Activated naive CD8-positive, alpha-beta T cell treated with anti-CD3 and anti-CD28 coated beads for 36 hours (primary cell): ENCODE measurements around the gene ANKRD52. TPM values are rescaled to one million over a fixed set of nuclear protein-coding genes. Genes with fewer than 3 reads are reported as not detected.

Experiments
- DNase-seq: peaks from one replicate; pipeline ENCODE4 v3.0.0; 2021
- H3K27ac Mint-ChIP-seq: one replicate; pipeline ENCODE4 v1.8.0; 2022; ENCODE audit warnings: mild to moderate bottlenecking, moderate library complexity, mixed read lengths
- H3K27me3 Mint-ChIP-seq: one replicate; pipeline ENCODE4 v1.8.0; 2022; ENCODE audit warnings: mild to moderate bottlenecking, mixed read lengths
- H3K36me3 Mint-ChIP-seq: one replicate; pipeline ENCODE4 v1.8.0; 2021; ENCODE audit warnings: mild to moderate bottlenecking, mixed read lengths
- H3K4me1 Mint-ChIP-seq: one replicate; pipeline ENCODE4 v1.8.0; 2021; ENCODE audit warnings: mixed read lengths
- H3K4me3 Mint-ChIP-seq: one replicate; pipeline ENCODE4 v1.8.0; 2022; ENCODE audit warnings: mild to moderate bottlenecking, moderate library complexity, mixed read lengths
- H3K9me3 Mint-ChIP-seq: one replicate; pipeline ENCODE4 v1.8.0; 2022; ENCODE audit warnings: mixed read lengths
- total RNA-seq, 2 experiments: library from RNA; stranded (reverse); gene quantifications; one replicate each; pipeline ENCODE4 v1.2.3, GENCODE V29; 2021

ANKRD52 gene
- total RNA-seq, 2 experiments from 2014 or later, result 41.9 to 47.0 TPM

- no peaks in the 10 kb centered on the region for H3K9me3 Mint-ChIP-seq
- H3K4me1 Mint-ChIP-seq, result no peaks in the 10 kb centered on the region
- H3K4me3 Mint-ChIP-seq, result no peak overlapping the region
- H3K36me3 Mint-ChIP-seq, result peaks cover 1% of the 10 kb centered on the region
- no peak for DNase-seq
- H3K27ac Mint-ChIP-seq, result no peak overlapping the region
- H3K27me3 Mint-ChIP-seq, result no peaks in the 10 kb centered on the region
Measured at GRCh38 chr12:56237552-56237951, 20.6 kb downstream of the ANKRD52 start.

DNA sequence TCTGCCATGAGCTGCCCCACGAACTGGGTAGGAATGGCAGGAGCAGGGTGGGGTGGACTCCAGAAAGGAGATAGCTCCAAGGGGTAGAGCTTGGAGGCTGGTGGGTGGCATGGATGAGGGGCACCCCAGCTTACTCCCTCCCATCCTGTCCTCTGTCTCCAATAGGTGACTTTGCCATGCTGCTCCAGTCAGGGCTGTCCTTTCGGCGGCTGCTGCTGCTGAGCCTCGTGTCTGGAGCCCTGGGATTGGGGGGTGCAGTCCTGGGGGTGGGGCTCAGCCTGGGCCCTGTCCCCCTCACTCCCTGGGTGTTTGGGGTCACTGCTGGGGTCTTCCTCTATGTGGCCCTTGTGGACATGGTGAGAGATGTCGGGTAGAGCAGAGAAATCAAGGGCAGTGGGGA, 21.2 kb downstream of the ANKRD52 start:
- no peak overlapping the region for H3K4me3 Mint-ChIP-seq
- H3K36me3 Mint-ChIP-seq, result peaks cover 1% of the 10 kb centered on the region
- H3K27ac Mint-ChIP-seq, result no peak overlapping the region
- H3K4me1 Mint-ChIP-seq, result no peaks in the 10 kb centered on the region
- DNase-seq, result no peak
- H3K27me3 Mint-ChIP-seq, result no peaks in the 10 kb centered on the region
- no peaks in the 10 kb centered on the region for H3K9me3 Mint-ChIP-seq

DNA sequence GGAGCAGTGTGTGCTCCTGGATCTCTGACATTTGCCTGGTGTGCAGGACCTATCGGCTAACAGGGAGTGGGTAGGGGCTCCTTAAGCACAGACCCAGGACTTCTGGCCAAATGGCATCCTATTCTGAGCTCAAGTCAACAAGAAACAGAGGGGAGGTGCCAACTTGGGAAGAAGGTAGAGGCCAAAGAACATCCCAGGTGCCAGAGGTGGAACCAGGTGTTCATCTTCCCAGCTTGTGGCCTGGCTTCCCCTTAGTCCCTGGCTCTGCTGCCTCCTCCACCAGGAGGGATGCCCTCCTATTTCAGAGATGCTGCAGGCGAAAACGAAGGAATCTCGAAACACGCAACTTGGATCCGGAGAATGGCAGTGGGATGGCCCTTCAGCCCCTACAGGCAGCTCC, 22.1 kb downstream of the ANKRD52 start:
- Mint-ChIP-seq H3K36me3 (no peaks in the 10 kb centered on the region), H3K9me3 (no peaks in the 10 kb centered on the region), H3K4me1 (no peaks in the 10 kb centered on the region), H3K27me3 (no peaks in the 10 kb centered on the region), H3K4me3 (no peak overlapping the region), H3K27ac (no peak overlapping the region)
- no peak for DNase-seq

- DNase-seq, result no peak
- Mint-ChIP-seq H3K27me3 (no peaks in the 10 kb centered on the region), H3K27ac (no peak overlapping the region), H3K36me3 (no peaks in the 10 kb centered on the region), H3K4me1 (no peaks in the 10 kb centered on the region), H3K4me3 (no peak overlapping the region), H3K9me3 (no peaks in the 10 kb centered on the region)
Measured at GRCh38 chr12:56234746-56235436, 23.3 kb downstream of the ANKRD52 start.

- Mint-ChIP-seq H3K27ac (no peak overlapping the region), H3K36me3 (peaks cover 4% of the 10 kb centered on the region), H3K4me3 (no peak overlapping the region), H3K9me3 (no peaks in the 10 kb centered on the region), H3K4me1 (no peaks in the 10 kb centered on the region), H3K27me3 (no peaks in the 10 kb centered on the region)
- DNase-seq, result no peak
Measured at GRCh38 chr12:56231184-56231582, 27.0 kb downstream of the ANKRD52 start.

- H3K27me3 Mint-ChIP-seq, result no peaks in the 10 kb centered on the region
- H3K9me3 Mint-ChIP-seq, result no peaks in the 10 kb centered on the region
- H3K36me3 Mint-ChIP-seq, result peaks cover 7% of the 10 kb centered on the region
- no peak for DNase-seq
- H3K4me1 Mint-ChIP-seq, result peaks cover 1% of the 10 kb centered on the region
- H3K27ac Mint-ChIP-seq, result no peak overlapping the region
- no peak overlapping the region for H3K4me3 Mint-ChIP-seq
Measured at GRCh38 chr12:56230432-56231183, 27.6 kb downstream of the ANKRD52 start.

GRCh38 chr12:56229916-56230431, 28.2 kb downstream of the ANKRD52 start, which contains the start of gene SLC39A5:
Gene SLC39A5 (plus strand): TSS chr12:56230051. CDS start chr12:56231275, 1,224 bp downstream.
- no peak within 1 kb of the TSS for H3K4me3 Mint-ChIP-seq
- peaks cover 7% of the 10 kb centered on the region for H3K4me1 Mint-ChIP-seq
- no peaks in the 10 kb centered on the region for H3K27me3 Mint-ChIP-seq
- H3K36me3 Mint-ChIP-seq, result peaks cover 14% of the 10 kb centered on the region
- H3K27ac Mint-ChIP-seq, result no peak within 1 kb of the TSS
- no peaks in the 10 kb centered on the region for H3K9me3 Mint-ChIP-seq
- no peak for DNase-seq

- Mint-ChIP-seq H3K4me1 (peaks cover 9% of the 10 kb centered on the region), H3K9me3 (no peaks in the 10 kb centered on the region), H3K36me3 (peaks cover 15% of the 10 kb centered on the region), H3K4me3 (no peak overlapping the region), H3K27me3 (no peaks in the 10 kb centered on the region), H3K27ac (no peak overlapping the region)
- DNase-seq, result no peak
Measured at GRCh38 chr12:56229082-56229481, 29.1 kb downstream of the ANKRD52 start.

DNA sequence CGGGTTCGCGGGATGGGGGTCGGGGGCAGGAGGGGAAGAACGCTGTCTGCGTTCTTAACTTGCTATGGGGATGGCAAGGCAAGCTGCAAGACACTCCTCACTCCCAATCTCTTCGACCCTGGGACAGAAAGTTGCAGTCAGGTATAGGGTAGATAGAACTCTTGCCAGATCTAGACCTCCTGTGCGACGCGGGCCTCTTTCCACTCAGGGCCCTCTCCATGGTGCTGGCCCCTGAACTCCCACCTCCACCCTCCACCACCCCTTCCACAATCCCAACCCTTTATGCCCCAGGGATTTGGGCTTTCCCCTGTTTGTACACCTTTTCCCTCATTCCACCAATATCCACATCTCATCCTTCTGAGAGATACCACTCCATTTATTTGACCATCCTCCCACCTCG, 33.2 kb downstream of the ANKRD52 start:
- Mint-ChIP-seq H3K4me3 (peak overlapping the region; percentile 100), H3K36me3 (peaks cover 15% of the 10 kb centered on the region), H3K4me1 (peaks cover 28% of the 10 kb centered on the region), H3K9me3 (no peaks in the 10 kb centered on the region), H3K27ac (peak overlapping the region; percentile 86), H3K27me3 (no peaks in the 10 kb centered on the region)
- no peak for DNase-seq

- DNase-seq, result peak; percentile 97
- Mint-ChIP-seq H3K27ac (peak within 1 kb of the TSS; percentile 86), H3K36me3 (peaks cover 15% of the 10 kb centered on the region), H3K4me1 (peaks cover 30% of the 10 kb centered on the region), H3K9me3 (no peaks in the 10 kb centered on the region), H3K27me3 (no peaks in the 10 kb centered on the region), H3K4me3 (peak within 1 kb of the TSS; percentile 100)
Measured at GRCh38 chr12:56224102-56224701, 34.0 kb downstream of the ANKRD52 start, which contains the start of gene NABP2. Gene NABP2 (plus strand): TSS chr12:56224342. CDS start chr12:56224857, 515 bp downstream.

- peaks cover 30% of the 10 kb centered on the region for H3K4me1 Mint-ChIP-seq
- peaks cover 13% of the 10 kb centered on the region for H3K36me3 Mint-ChIP-seq
- H3K27ac Mint-ChIP-seq, result peak overlapping the region; percentile 84
- H3K27me3 Mint-ChIP-seq, result no peaks in the 10 kb centered on the region
- no peaks in the 10 kb centered on the region for H3K9me3 Mint-ChIP-seq
- peak overlapping the region; percentile 100 for H3K4me3 Mint-ChIP-seq
- DNase-seq, result no peak
Measured at GRCh38 chr12:56223571-56224101, 34.5 kb downstream of the ANKRD52 start.

DNA sequence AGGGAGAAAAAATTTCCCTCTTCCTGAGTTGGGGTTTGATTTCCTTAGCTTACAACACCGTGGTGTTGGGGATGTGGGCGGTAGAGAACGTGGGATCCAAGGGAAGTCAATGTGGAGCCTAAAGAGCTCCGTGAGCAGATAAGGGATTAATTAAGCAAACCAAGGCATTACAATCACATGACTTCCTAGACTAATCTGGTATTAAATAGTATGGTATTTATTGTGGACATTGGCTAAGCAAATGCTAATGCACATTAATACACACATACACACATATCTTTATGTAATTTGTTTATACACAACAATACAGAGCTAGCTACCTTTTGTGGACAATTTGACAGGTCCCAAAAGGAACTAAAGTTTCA, 35.7 kb downstream of the ANKRD52 start:
- no peak for DNase-seq
- H3K4me1 Mint-ChIP-seq, result peaks cover 30% of the 10 kb centered on the region
- H3K9me3 Mint-ChIP-seq, result no peaks in the 10 kb centered on the region
- H3K4me3 Mint-ChIP-seq, result peak overlapping the region; percentile 100
- H3K27ac Mint-ChIP-seq, result peak overlapping the region; percentile 95
- peaks cover 13% of the 10 kb centered on the region for H3K36me3 Mint-ChIP-seq
- no peaks in the 10 kb centered on the region for H3K27me3 Mint-ChIP-seq

- Mint-ChIP-seq H3K4me1 (peaks cover 30% of the 10 kb centered on the region), H3K36me3 (peaks cover 13% of the 10 kb centered on the region), H3K27me3 (no peaks in the 10 kb centered on the region), H3K9me3 (no peaks in the 10 kb centered on the region), H3K4me3 (peak within 1 kb of the TSS; percentile 100), H3K27ac (peak within 1 kb of the TSS; percentile 95)
- DNase-seq, result peak; percentile 90
Measured at GRCh38 chr12:56221757-56222530, 36.2 kb downstream of the ANKRD52 start, which contains the start of gene RNF41. Gene RNF41 (minus strand): TSS chr12:56221922. CDS start chr12:56214047, 7,875 bp downstream.

DNA sequence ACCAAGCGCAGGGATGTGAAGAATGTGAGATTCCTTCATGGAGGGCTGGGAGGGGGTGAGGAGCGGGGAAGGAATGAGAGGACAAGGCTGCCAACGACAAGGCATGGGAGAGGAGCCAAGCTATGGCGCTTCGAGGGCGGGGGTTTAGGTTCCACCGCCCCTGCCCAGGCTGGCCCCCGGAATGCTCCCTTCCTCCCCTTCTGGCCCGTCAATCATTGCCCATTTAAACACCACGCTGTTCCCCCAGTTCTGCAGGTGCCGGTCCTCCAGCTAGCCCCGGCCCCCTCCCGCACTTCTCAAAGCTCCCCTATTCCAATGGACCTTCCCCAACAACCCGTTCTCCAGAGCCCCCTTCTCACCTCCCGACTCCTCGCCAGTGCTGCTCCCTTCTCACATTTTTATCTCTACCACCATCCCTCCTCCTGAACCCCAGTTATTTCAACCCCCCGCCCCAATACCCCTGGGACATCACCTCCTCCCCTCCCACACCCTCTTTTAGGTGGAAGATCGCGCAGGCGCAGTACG, 36.9 kb downstream of the ANKRD52 start:
- Mint-ChIP-seq H3K27ac (peak overlapping the region; percentile 95), H3K4me1 (peaks cover 30% of the 10 kb centered on the region), H3K9me3 (no peaks in the 10 kb centered on the region), H3K4me3 (peak overlapping the region; percentile 100), H3K27me3 (no peaks in the 10 kb centered on the region), H3K36me3 (peaks cover 17% of the 10 kb centered on the region)
- no peak for DNase-seq
